Panc1 (cell line): ENCODE results near the gene FER1L5.

Experiments
- CTCF ChIP-seq: fragments of 450-650 bp; IDR thresholded peaks from 2 replicates; pipeline ENCODE4 v1.5.1; 2017; ENCODE audit warnings: mild to moderate bottlenecking
- POLR2AphosphoS5 ChIP-seq: IDR thresholded peaks from 2 replicates; pipeline ENCODE4 v1.6.1; 2012; ENCODE audit warnings: mild to moderate bottlenecking, low read depth, low read length, moderate library complexity
- REST ChIP-seq, 2 experiments: IDR thresholded peaks; 2 replicates each; pipeline ENCODE4 v1.6.1; 2011 to 2012; ENCODE audit warnings: low read depth in 2 of 2, control low read depth in 1 of 2, low read length in 1 of 2, mild to moderate bottlenecking in 1 of 2, moderate library complexity in 1 of 2; ENCODE audit not compliant: insufficient read depth in 1 of 2
- SIN3A ChIP-seq: IDR thresholded peaks from 2 replicates; pipeline ENCODE4 v1.6.1; 2012; ENCODE audit warnings: low read depth, mild to moderate bottlenecking, low read length, moderate library complexity, borderline replicate concordance; ENCODE audit not compliant: insufficient read depth
- TCF7L2 ChIP-seq: IDR thresholded peaks from 2 replicates; pipeline ENCODE4 v1.6.1; 2011; ENCODE audit warnings: mild to moderate bottlenecking, low read depth, low read length, inconsistent platforms

- TF ChIP-seq CTCF (no peak), POLR2AphosphoS5 (no peak), REST (IDR thresholded peaks at IDR 0.05; ENCODE audit: insufficient read depth in 1 of 2, low read depth in 2 of 2, low read length in 1 of 2) (no peak), SIN3A (no peak), TCF7L2 (no peak)
Measured at GRCh38 chr2:96636551-96637171, 5.9 kb upstream of the FER1L5 start.
